Measurements from ENCODE around the gene ZNF362. TPM values are rescaled to one million over a fixed set of nuclear protein-coding genes. Genes with fewer than 3 reads are reported as not detected.

The ZNF362 gene
- total and polyA plus RNA-seq, 2 donors (not counting 1 experiment from before 2014, with no cell fraction given): 3.8 to 5.7 TPM

- Histone ChIP-seq H3K79me2 (ENCODE audit: control insufficient read depth, insufficient read depth, low read length) (no peaks in the 10 kb centered on the region), H3K4me3 (replicated peaks in 1 of 4; ENCODE audit: control extremely low read depth in 1 of 4, insufficient read depth in 1 of 4, low read depth in 3 of 4, low read length in 4 of 4) (no peak overlapping the region), H3K4me2 (ENCODE audit: extremely low read depth, insufficient read depth, low read length) (no peak overlapping the region), H3K4me1 (ENCODE audit: control insufficient read depth, extremely low read depth, insufficient read depth, low read length) (no peaks in the 10 kb centered on the region), H2AFZ (ENCODE audit: low read length) (no peak overlapping the region), H3K36me3 (ENCODE audit: control insufficient read depth, insufficient read depth, low read length) (no peaks in the 10 kb centered on the region), H3K9ac (ENCODE audit: insufficient read depth, low read length) (no peak overlapping the region), H4K20me1 (ENCODE audit: control insufficient read depth, extremely low read depth, insufficient read depth, low read length) (no peaks in the 10 kb centered on the region), H3K27ac (ENCODE audit: insufficient read depth, low read length) (no peak overlapping the region), H3K27me3 (ENCODE audit: control insufficient read depth, insufficient read depth, low read length) (peaks cover 2% of the 10 kb centered on the region), H3K9me3 (ENCODE audit: control insufficient read depth, insufficient read depth, low read depth, low read length) (no peaks in the 10 kb centered on the region)
- no peak for TF ChIP-seq CTCF (conservative IDR thresholded peaks at IDR 0.05 in 1 of 2, IDR thresholded peaks at IDR 0.05 in 1 of 2; ENCODE audit: low read depth in 1 of 2, low read length in 2 of 2)
- no peak for TF ChIP-seq EZH2 (IDR thresholded peaks at IDR 0.05; ENCODE audit: low read length, missing control alignments)
- no peak for DNase-seq (ENCODE audit: low read depth in 2 of 2)
Measured at GRCh38 chr1:33234131-33234530, 22.2 kb upstream of the ZNF362 start.

GRCh38 chr1:33234588-33234990, 21.7 kb upstream of the ZNF362 start:
- Histone ChIP-seq H3K9ac (ENCODE audit: insufficient read depth, low read length) (no peak overlapping the region), H3K79me2 (ENCODE audit: control insufficient read depth, insufficient read depth, low read length) (no peaks in the 10 kb centered on the region), H3K36me3 (ENCODE audit: control insufficient read depth, insufficient read depth, low read length) (no peaks in the 10 kb centered on the region), H2AFZ (ENCODE audit: low read length) (no peak overlapping the region), H3K27me3 (ENCODE audit: control insufficient read depth, insufficient read depth, low read length) (peaks cover 2% of the 10 kb centered on the region), H3K9me3 (ENCODE audit: control insufficient read depth, insufficient read depth, low read depth, low read length) (no peaks in the 10 kb centered on the region), H3K4me2 (ENCODE audit: extremely low read depth, insufficient read depth, low read length) (no peak overlapping the region), H3K4me1 (ENCODE audit: control insufficient read depth, extremely low read depth, insufficient read depth, low read length) (no peaks in the 10 kb centered on the region), H3K27ac (ENCODE audit: insufficient read depth, low read length) (no peak overlapping the region), H4K20me1 (ENCODE audit: control insufficient read depth, extremely low read depth, insufficient read depth, low read length) (no peaks in the 10 kb centered on the region), H3K4me3 (replicated peaks in 1 of 4; ENCODE audit: control extremely low read depth in 1 of 4, insufficient read depth in 1 of 4, low read depth in 3 of 4, low read length in 4 of 4) (no peak overlapping the region)
- DNase-seq (ENCODE audit: low read depth in 2 of 2): no peak
- TF ChIP-seq CTCF (conservative IDR thresholded peaks at IDR 0.05 in 1 of 2, IDR thresholded peaks at IDR 0.05 in 1 of 2; ENCODE audit: low read depth in 1 of 2, low read length in 2 of 2) (no peak), EZH2 (IDR thresholded peaks at IDR 0.05; ENCODE audit: low read length, missing control alignments) (no peak)

- Histone ChIP-seq H3K36me3 (ENCODE audit: control insufficient read depth, insufficient read depth, low read length) (no peaks in the 10 kb centered on the region), H4K20me1 (ENCODE audit: control insufficient read depth, extremely low read depth, insufficient read depth, low read length) (no peaks in the 10 kb centered on the region), H2AFZ (ENCODE audit: low read length) (no peak overlapping the region), H3K9ac (ENCODE audit: insufficient read depth, low read length) (no peak overlapping the region), H3K27ac (ENCODE audit: insufficient read depth, low read length) (no peak overlapping the region), H3K27me3 (ENCODE audit: control insufficient read depth, insufficient read depth, low read length) (no peaks in the 10 kb centered on the region), H3K79me2 (ENCODE audit: control insufficient read depth, insufficient read depth, low read length) (no peaks in the 10 kb centered on the region), H3K9me3 (ENCODE audit: control insufficient read depth, insufficient read depth, low read depth, low read length) (no peaks in the 10 kb centered on the region), H3K4me1 (ENCODE audit: control insufficient read depth, extremely low read depth, insufficient read depth, low read length) (no peaks in the 10 kb centered on the region), H3K4me2 (ENCODE audit: extremely low read depth, insufficient read depth, low read length) (no peak overlapping the region), H3K4me3 (replicated peaks in 1 of 4; ENCODE audit: control extremely low read depth in 1 of 4, insufficient read depth in 1 of 4, low read depth in 3 of 4, low read length in 4 of 4) (no peak overlapping the region)
- DNase-seq (ENCODE audit: low read depth in 2 of 2): no peak
- TF ChIP-seq CTCF (conservative IDR thresholded peaks at IDR 0.05 in 1 of 2, IDR thresholded peaks at IDR 0.05 in 1 of 2; ENCODE audit: low read depth in 1 of 2, low read length in 2 of 2) (no peak), EZH2 (IDR thresholded peaks at IDR 0.05; ENCODE audit: low read length, missing control alignments) (no peak)
Measured at GRCh38 chr1:33235521-33235920, 20.8 kb upstream of the ZNF362 start.
